GM21367 (cell line): ENCODE data around the gene PTF1A.

Experiments
- ATAC-seq: cut with Tn5 transposase; IDR thresholded peaks from one replicate; pipeline ENCODE4 v1.9.1; 2021; ENCODE audit not compliant: unreplicated experiment

PTF1A gene

GRCh38 chr10:23186178-23186577 is 5.9 kb upstream of the PTF1A start:
- no peak for ATAC-seq

DNA sequence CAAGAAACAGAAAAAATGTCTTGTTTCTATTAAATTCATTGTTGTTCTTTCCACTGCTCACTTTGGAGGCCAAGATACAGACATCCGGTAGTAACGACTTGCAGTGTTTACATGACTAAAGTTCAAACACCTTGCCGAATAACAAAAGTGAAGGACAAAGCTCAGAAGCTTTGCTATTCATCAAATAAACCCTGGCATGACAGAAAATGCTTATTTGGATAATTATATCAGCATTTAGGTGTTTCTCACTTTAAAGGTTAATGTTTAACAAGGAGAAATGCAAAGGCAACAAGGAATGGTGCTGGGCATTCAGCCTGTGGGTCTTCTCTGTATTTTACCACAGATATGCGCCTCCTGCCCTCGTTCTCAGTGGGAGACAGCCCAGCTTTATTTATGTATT is 5.4 kb upstream of the PTF1A start:
- no peak for ATAC-seq

DNA sequence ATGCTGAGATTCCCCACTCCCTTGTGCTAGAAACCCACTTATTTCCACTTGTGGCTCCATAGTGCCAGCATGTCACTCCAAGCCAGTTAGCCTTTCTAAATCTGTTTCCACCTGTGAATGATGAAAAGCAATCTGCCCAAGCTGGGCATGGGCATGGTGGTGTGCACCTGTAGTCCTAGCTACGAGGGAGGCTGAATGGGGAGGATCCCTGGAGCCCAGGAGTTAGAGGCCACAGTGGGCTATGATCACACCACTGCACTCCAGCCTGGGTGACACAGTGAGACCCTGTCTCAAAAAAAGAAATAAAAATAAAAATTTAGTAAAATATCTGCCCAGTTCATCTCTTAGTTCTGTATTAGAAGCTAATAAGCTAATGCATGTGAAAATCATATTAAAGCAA is 5.0 kb upstream of the PTF1A start:
- no peak for ATAC-seq

GRCh38 chr10:23189024-23189423 is 3.1 kb upstream of the PTF1A start:
- ATAC-seq: no peak

DNA sequence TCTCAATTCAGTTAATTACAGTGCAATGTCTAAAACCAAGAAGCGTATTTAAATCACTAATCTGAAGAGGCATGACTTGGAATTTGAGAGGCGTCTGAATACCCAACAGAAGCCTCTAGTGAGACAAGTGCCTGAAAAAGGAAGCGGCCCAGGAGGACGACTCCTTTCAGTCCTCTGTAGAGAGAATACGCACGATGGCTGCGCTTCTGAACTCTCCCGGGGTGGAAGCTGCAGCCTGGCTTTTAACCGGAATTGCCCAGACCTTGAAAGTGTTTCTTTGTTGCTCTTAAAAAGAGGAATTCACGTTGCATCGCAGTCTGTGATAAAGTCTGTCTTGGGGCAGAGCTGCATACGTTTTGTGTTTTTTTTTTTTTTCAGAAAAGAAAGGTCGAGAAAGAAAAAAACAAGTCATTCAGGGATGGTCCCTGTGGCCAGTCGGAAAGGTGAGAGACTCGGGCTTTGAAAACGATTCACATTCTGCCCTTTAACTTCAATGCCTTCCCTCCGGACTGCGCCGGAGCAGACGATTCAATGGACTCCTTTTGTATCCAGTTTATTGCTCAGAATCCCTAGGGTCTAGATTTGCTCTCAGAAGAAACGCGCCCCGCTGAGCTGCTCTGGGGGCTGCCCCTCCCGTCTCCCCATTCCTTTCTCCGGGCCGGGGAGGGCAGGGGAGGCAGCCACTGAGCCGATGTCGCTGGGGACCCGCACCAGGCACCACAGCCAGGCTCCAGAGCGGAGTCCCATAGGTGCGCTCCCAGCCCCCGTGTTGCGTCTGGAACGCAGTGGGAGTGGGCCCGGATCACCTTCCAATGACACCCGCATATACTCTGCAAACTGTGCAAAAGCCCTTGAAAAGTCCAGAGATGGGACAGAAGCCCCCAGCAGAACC is 994 bp upstream of the PTF1A start:
- no peak for ATAC-seq

- no peak for ATAC-seq
These were observed 761 bp downstream of the PTF1A start for GRCh38 chr10:23192712-23193434.

DNA sequence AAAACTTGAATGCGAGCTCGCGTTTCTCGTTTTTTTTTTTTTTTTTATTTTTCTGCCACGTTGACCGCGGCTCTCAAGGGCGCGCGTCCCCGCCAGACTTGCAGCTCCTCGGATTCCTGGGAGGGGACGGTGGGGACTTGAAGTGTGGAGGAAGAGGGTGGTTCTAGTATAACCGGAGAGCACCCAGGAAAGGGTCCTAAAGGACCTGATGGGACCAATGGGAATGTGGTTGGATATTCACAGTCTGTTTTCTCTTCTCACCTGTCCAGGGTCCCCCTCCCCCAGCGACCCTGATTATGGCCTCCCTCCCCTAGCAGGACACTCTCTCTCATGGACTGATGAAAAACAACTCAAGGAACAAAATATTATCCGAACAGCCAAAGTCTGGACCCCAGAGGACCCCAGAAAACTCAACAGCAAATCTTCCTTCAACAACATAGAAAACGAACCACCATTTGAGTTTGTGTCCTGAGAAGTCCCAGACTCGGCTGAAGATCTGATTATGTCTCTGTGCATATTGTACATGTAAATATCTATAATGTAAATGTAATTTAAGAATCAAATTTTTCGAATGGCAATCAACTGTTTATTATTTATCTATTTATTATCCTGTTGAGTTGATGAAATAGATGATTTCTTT is 1.4 kb downstream of the PTF1A start:
- ATAC-seq: no peak

DNA sequence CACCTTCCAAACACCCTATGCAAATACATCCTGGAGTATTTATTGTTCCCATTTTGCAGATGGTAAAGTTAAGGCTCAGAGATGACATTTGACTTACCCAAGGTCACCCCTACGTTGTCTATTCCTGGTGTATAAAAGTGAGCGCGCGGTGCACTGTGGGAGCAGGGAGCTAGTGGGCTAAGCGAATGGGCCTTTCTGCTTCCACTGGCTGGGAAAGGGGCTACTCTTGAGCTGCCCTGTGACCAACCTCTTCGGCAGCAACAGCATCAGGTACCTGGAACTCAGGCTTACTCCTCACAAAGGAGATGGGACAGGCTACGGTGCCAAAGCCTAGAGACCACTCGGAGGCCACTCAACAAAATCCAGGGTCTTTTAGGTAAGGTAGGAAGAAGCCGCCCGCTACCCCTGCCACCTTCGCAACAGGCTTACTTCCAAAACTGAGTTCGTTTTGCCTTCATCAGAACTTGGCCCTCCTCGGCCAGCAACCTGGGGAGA is 2.4 kb downstream of the PTF1A start:
- no peak for ATAC-seq

DNA sequence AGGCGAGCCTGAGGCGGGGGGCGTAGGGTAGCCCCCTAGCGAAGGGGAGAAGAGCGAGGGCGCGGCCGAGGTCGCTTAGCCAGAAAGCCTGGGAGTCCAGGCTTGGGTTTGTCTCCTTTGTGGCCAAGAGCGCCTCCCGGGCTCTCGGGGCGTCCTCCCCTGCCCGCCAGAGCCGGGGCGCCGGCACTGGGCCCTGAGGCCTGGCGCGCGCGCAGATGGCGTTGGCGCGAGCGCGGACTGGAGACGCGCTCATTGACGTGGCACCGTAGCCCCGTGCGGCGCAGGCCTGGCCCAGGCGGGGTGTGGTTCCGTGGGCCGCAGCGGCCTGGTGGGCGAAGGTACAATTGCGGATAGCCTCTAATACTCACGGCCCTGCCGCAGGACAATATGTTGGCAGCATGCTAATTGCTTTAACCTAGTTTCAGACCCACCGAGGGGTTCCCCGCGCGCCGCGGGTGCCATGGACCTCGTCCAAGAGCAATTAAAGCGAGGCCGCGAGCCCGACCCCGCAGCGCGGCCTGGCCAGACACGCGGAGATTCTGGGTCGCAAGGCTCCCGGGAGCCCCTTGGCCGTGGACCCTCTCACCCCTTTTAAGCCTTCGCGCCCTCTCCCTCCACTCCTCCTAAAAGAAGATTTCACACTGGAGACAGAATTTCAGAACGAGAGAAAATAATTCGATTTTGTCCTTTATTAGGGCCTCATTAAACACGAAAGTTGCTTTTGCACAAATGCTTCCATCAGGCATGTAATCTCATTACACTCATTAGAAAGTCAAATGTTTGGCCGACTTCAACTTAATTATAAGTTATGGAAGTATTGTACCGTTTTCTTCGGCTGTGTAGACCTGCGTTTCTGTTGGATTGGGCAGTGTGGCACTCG is 3.1 kb downstream of the PTF1A start:
- ATAC-seq: no peak

DNA sequence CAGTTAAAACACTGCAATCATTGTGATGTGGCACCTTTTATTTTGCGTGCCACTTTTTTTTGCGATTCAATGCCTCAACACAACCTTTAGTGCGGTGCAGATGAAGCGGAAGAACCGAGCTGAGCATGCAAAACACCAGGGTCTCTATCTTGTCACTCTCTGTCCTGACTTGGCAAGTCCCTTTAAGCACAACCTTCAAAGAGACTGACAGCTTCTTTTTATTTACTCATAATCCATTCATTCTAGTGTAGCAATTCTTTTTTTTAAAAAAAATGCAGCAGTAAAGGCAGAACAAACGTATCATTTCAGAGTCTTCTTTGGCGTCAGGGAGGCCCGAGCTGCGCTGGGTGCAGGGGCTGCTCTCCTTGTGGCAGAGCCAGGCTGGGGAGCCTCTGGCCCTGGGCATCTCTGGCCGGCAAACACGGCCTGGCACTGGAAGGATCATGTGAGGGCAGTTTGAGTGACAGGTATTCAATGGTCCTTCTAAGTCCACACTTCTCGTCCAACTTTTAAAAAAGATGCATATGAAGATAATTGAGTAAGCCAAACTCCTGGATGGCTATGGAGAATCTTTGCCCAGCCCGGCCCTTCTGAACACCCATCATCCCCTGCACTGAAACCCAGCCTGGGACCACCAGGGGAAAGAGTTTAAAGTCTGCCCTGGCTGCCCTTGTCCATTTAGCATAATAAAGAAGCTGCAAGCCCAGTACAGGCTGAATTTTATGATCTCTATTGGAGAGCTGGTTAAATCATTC is 3.9 kb downstream of the PTF1A start:
- ATAC-seq: no peak

DNA sequence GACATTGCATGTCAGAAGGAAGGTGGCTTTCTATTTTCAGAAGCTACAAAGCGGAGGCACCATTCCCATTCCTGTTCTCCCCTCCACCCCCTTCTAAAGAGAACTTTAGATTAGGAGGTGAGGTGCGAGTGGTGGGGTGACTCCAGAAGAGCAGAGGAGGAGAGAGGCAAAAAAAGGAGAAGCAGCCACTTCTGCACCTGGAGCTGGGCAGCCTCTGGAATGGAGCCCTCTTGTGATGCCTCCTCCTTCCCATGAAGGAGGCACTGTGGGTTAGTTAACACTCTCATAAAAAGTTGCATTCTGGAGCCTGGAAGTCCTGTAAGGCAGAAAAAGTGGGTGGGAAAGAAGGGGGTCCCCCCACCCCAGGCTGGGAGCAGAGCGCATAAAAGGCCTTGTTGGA is 4.8 kb downstream of the PTF1A start:
- no peak for ATAC-seq

DNA sequence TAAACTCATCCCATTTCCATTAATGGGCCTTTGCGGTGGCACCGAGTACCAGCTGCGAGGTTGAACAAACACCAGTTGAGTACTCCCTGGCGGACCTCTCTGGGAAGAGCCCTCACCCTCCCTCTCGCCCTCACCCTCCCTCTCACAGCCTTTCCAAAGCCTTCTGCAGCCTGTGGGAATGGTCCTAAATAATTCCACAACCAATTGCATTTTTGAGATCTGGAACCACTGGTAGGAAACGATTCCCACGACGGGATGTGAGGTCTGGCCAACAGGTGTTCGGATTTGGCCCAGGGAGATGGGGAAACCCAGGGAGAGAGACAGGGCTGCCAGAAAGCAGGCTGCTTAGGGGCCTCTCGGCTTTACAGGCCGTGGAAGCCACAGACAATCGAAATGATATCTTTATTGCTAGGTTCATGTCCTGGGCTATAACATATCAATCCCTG is 5.3 kb downstream of the PTF1A start:
- ATAC-seq: no peak

GRCh38 chr10:23198610-23198939 is 6.5 kb downstream of the PTF1A start:
- ATAC-seq: no peak

- no peak for ATAC-seq
These were observed 7.0 kb downstream of the PTF1A start for GRCh38 chr10:23198940-23199767.

DNA sequence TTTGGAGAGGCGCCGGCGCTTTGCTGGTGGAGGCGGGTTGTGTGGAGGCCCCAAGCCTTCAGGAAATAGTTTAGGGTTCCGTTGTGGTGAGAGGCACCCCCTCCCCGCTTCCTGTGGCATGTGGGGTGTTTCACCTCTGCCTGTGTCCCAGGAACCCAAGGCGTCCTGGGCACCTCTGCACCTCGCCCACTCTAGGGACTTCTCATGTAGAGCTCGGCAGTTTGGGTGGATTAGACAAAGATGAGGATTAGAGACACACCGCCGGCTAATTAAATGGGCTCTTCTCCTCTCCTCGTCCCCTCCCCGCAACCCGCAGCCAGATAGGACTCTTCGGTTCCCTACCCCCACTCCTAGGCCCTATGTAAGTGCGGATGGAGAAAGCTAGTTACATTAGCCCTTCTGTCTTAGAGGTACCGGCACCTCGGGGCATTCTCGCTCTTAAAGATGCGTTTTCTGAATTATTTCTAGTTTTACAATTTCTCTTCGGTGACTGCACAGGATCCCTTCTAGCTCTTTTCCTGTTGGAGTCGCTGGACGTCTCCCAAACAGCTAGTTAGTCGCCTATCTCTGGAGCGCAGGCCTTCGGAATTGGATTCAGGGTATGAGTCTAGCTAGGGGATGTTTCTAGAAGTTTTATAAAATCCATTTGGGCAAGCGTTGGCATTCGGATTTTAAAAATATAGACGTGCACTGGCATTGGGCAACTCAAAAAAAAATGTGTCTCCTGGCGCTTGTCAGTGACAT is 7.8 kb downstream of the PTF1A start:
- no peak for ATAC-seq

DNA sequence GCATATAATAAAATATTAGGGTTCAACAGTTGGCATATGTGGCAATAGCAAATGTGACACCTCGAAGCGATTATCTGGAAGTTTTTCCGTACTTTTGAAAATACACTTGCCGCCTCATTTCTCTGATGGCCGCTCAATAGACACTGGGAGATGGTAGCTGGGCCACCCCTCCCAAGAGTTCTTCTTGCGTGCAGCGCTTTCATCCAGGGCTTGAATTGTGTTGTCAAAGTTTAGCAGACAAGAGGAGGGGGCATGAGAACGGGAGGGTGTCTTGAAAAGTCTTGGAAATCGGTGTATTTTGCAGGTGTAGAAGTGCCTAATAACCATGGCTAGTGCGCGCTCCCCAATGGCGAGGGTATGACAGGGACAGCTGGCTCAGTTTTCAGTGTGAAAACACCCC is 8.5 kb downstream of the PTF1A start:
- no peak for ATAC-seq

GRCh38 chr10:23200997-23201652 is 9.0 kb downstream of the PTF1A start:
- no peak for ATAC-seq

GRCh38 chr10:23201837-23202236 is 9.7 kb downstream of the PTF1A start:
- no peak for ATAC-seq
